ENCODE data around the gene LPP. TPM values are rescaled to one million over a fixed set of nuclear protein-coding genes. Genes with fewer than 3 reads are reported as not detected.

Gene LPP
- total RNA-seq, 4 donors from 2014 or later = 56.0 to 65.7 (median 58.1) TPM

- ATAC-seq (no peak), DNase-seq (no peak)
- Histone ChIP-seq H3K27ac (no peak overlapping the region), H3K4me3 (no peak overlapping the region), H3K27me3 (no peaks in the 10 kb centered on the region), H3K36me3 (no peaks in the 10 kb centered on the region), H3K4me1 (peaks cover 30 to 36% of the 10 kb centered on the region in 2 donors), H3K9me3 (no peaks in the 10 kb centered on the region)
- in situ Hi-C loops (cut with MboI; ENCODE audit: low sequenced_read_pairs in 4 of 4) (loop anchor here in 1 of 4 donors (25.0 kb wide), 1 partner anchor 831 kb away; the partner anchor contains the start of gene BCL6), intact Hi-C loops (cut with DNase I; ENCODE audit: low total_unique reads) (no loop called here)
- no peak for TF ChIP-seq POLR2A (IDR thresholded peaks at IDR 0.05)
- no peak for TF ChIP-seq CTCF (IDR thresholded peaks at IDR 0.05 in 4 of 5, conservative IDR thresholded peaks at IDR 0.05 in 1 of 5)
These were observed 414.8 kb downstream of the LPP start for GRCh38 chr3:188568736-188569135.

DNA sequence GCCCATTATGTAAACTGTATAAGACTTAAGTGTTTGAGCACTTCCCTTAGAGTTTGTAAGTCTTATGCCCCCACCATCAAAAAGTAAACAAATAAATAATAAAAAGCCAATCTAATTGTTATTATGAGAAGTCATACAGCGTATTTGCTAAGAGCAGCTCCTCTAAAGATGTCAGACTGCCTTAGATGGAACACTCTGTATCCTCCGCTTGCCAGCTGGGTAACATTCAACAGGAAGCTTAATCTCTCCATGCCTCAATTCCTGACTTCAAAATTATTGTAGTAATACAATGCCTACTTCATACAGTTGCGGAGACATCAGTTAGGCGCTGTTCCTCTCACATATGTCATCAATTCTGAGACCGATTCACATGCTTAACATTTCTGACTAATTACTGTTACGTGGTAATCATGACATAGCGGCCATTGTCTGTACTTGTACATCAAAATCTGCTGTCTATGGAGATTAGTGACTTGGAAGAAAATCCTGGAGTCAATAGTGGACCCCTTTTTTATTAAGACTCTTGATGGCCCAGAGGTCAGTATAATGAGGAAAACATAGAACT lies 417.7 kb downstream of the LPP start:
- DNase-seq (no peak), ATAC-seq (peak; percentile 56 to 72)
- no peaks in the 10 kb centered on the region for H3K9me3 ChIP-seq
- no peaks in the 10 kb centered on the region for H3K36me3 ChIP-seq
- no peaks in the 10 kb centered on the region for H3K27me3 ChIP-seq
- intact Hi-C loops (cut with DNase I; ENCODE audit: low total_unique reads) (no loop called here), in situ Hi-C loops (cut with MboI; ENCODE audit: low sequenced_read_pairs in 4 of 4) (loop anchor here in 1 of 4 donors (25.0 kb wide), 1 partner anchor 834 kb away; the partner anchor contains the start of gene BCL6)
- no peak overlapping the region for H3K27ac ChIP-seq
- no peak overlapping the region for H3K4me3 ChIP-seq
- TF ChIP-seq CTCF (IDR thresholded peaks at IDR 0.05 in 4 of 5, conservative IDR thresholded peaks at IDR 0.05 in 1 of 5) = no peak
- TF ChIP-seq POLR2A (IDR thresholded peaks at IDR 0.05) = no peak
- peaks cover 37 to 42% of the 10 kb centered on the region in 2 donors for H3K4me1 ChIP-seq

- Histone ChIP-seq H3K27ac (peak overlapping the region in 1 of 4 donors; percentile 1), H3K9me3 (no peaks in the 10 kb centered on the region), H3K36me3 (no peaks in the 10 kb centered on the region), H3K4me3 (no peak overlapping the region), H3K27me3 (no peaks in the 10 kb centered on the region), H3K4me1 (peaks cover 29 to 42% of the 10 kb centered on the region in 2 donors)
- no peak for DNase-seq
- in situ Hi-C loops (cut with MboI; ENCODE audit: low sequenced_read_pairs in 4 of 4) = loop anchor here in 1 of 4 donors (25.0 kb wide), 1 partner anchor 836 kb away; the partner anchor contains the start of gene BCL6
- no peak for TF ChIP-seq POLR2A (IDR thresholded peaks at IDR 0.05)
- no peak for TF ChIP-seq CTCF (IDR thresholded peaks at IDR 0.05 in 4 of 5, conservative IDR thresholded peaks at IDR 0.05 in 1 of 5)
- intact Hi-C loops (cut with DNase I; ENCODE audit: low total_unique reads) = no loop called here
- no peak for ATAC-seq
These were observed 419.5 kb downstream of the LPP start for GRCh38 chr3:188573291-188573940.

DNA sequence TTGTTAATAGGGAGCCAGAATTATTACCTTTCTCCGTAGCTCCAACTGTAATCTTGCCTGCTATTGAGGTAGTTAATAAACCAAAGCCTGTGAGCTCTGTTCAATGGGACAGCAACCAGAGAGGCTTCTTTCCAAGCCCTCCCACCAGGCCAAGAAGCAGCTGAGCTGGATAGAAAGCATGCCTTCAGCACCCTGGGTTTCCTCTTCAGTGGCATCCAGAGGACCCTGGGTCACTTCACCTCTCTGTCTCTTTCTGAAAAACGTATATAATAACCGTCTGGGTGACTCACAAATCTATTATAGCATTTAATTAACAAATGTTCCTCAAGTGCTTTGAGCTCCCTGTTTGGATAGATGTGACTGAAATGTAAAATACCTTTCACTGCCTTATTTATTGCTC lies 420.0 kb downstream of the LPP start:
- TF ChIP-seq POLR2A (IDR thresholded peaks at IDR 0.05) (no peak), CTCF (IDR thresholded peaks at IDR 0.05 in 4 of 5, conservative IDR thresholded peaks at IDR 0.05 in 1 of 5) (no peak)
- Histone ChIP-seq H3K36me3 (no peaks in the 10 kb centered on the region), H3K27me3 (no peaks in the 10 kb centered on the region), H3K4me3 (no peak overlapping the region), H3K27ac (peak overlapping the region in 1 of 4 donors; percentile 1), H3K9me3 (no peaks in the 10 kb centered on the region), H3K4me1 (peaks cover 34 to 47% of the 10 kb centered on the region in 2 donors)
- intact Hi-C loops (cut with DNase I; ENCODE audit: low total_unique reads) (no loop called here), in situ Hi-C loops (cut with MboI; ENCODE audit: low sequenced_read_pairs in 4 of 4) (loop anchor here in 1 of 4 donors (25.0 kb wide), 1 partner anchor 837 kb away; the partner anchor contains the start of gene BCL6)
- ATAC-seq (peak in 1 of 2 donors; percentile 8), DNase-seq (no peak)

All from gastrocnemius medialis (tissue), 4 donors.